H9 (cell line): ENCODE results near the gene MID1. TPM values are rescaled to one million over a fixed set of nuclear protein-coding genes. Genes with fewer than 3 reads are reported as not detected.

Experiments used
- DNase-seq: peaks from one replicate; pipeline ENCODE4 v3.0.0-alpha.2; 2017
- H2AFZ ChIP-seq: one replicate; pipeline ENCODE4 v1.6.1; 2013; ENCODE audit warnings: mild to moderate bottlenecking, low read length, control low read depth, moderate library complexity
- H2AK5ac ChIP-seq: 2 replicates; pipeline ENCODE4 v1.6.1; 2013; ENCODE audit warnings: low read length, control low read depth, mixed read lengths; ENCODE audit not compliant: insufficient read length
- H2BK120ac ChIP-seq: one replicate; pipeline ENCODE4 v1.6.1; 2013; ENCODE audit warnings: low read depth, mild to moderate bottlenecking, low read length, control low read depth, inconsistent platforms; ENCODE audit not compliant: poor library complexity, severe bottlenecking
- H2BK12ac ChIP-seq: 2 replicates; pipeline ENCODE4 v1.6.1; 2013; ENCODE audit warnings: low read length, control low read depth, mixed read lengths, low read depth; ENCODE audit not compliant: insufficient read length
- H2BK15ac ChIP-seq: 2 replicates; pipeline ENCODE4 v1.6.1; 2013; ENCODE audit warnings: low read depth, low read length, control low read depth
- H2BK20ac ChIP-seq: one replicate; pipeline ENCODE4 v1.6.1; 2013; ENCODE audit warnings: low read depth, mild to moderate bottlenecking, low read length, control low read depth, inconsistent platforms; ENCODE audit not compliant: poor library complexity, severe bottlenecking
- H2BK5ac ChIP-seq: 2 replicates; pipeline ENCODE4 v1.6.1; 2013; ENCODE audit warnings: low read length, control low read depth, mixed read lengths; ENCODE audit not compliant: insufficient read length
- H3K14ac ChIP-seq: 2 replicates; pipeline ENCODE4 v1.6.1; 2013; ENCODE audit warnings: low read length, control low read depth; ENCODE audit not compliant: insufficient read depth
- H3K18ac ChIP-seq: 2 replicates; pipeline ENCODE4 v1.6.1; 2013; ENCODE audit warnings: low read depth, mild to moderate bottlenecking, mixed read lengths, low read length, control low read depth; ENCODE audit not compliant: insufficient read length
- H3K23ac ChIP-seq: 2 replicates; pipeline ENCODE4 v1.6.1; 2013; ENCODE audit warnings: low read length, control low read depth, mixed read lengths, low read depth; ENCODE audit not compliant: insufficient read length
- H3K23me2 ChIP-seq: 2 replicates; pipeline ENCODE4 v1.6.1; 2013; ENCODE audit warnings: low read depth, mild to moderate bottlenecking, mixed read lengths, low read length, control low read depth; ENCODE audit not compliant: insufficient read length, poor library complexity, severe bottlenecking
- H3K27ac ChIP-seq: 2 replicates; pipeline ENCODE4 v1.5.1; 2013; ENCODE audit warnings: low read length, control low read depth, mixed read lengths, low read depth; ENCODE audit not compliant: insufficient read length
- H3K27me3 ChIP-seq: 2 replicates; pipeline ENCODE4 v1.6.1; 2013; ENCODE audit warnings: low read length, control low read depth, inconsistent platforms; ENCODE audit not compliant: insufficient read depth
- H3K4ac ChIP-seq: 2 replicates; pipeline ENCODE4 v1.6.1; 2013; ENCODE audit warnings: low read depth, mild to moderate bottlenecking, control low read depth, inconsistent platforms, low read length, moderate library complexity
- H3K4me1 ChIP-seq: 2 replicates; pipeline ENCODE4 v1.6.1; 2013; ENCODE audit warnings: low read length, control low read depth, inconsistent platforms; ENCODE audit not compliant: insufficient read depth
- H3K4me2 ChIP-seq: 2 replicates; pipeline ENCODE4 v1.6.1; 2013; ENCODE audit warnings: low read length, control low read depth, mixed read lengths; ENCODE audit not compliant: insufficient read length, insufficient read depth
- H3K56ac ChIP-seq: 2 replicates; pipeline ENCODE4 v1.6.1; 2013; ENCODE audit warnings: low read depth, mild to moderate bottlenecking, mixed read lengths, low read length, control low read depth; ENCODE audit not compliant: insufficient read length
- H3K79me1 ChIP-seq: 2 replicates; pipeline ENCODE4 v1.6.1; 2013; ENCODE audit warnings: low read depth, mild to moderate bottlenecking, moderate library complexity, low read length, control low read depth, inconsistent platforms; ENCODE audit not compliant: insufficient read depth, poor library complexity, severe bottlenecking
- H3K79me2 ChIP-seq: 2 replicates; pipeline ENCODE4 v1.6.1; 2013; ENCODE audit warnings: low read length, control low read depth, inconsistent platforms; ENCODE audit not compliant: insufficient read depth
- H3K9ac ChIP-seq: 2 replicates; pipeline ENCODE4 v1.6.1; 2013; ENCODE audit warnings: low read length, control low read depth, mixed read lengths; ENCODE audit not compliant: insufficient read length; ENCODE audit errors: extremely low read depth
- H3K9me3 ChIP-seq: one replicate; pipeline ENCODE4 v1.6.1; 2013; ENCODE audit warnings: low read depth, low read length, inconsistent platforms; ENCODE audit not compliant: control insufficient read depth
- H3T11ph ChIP-seq: one replicate; pipeline ENCODE4 v1.6.1; 2013; ENCODE audit warnings: mild to moderate bottlenecking, low read length, control low read depth, inconsistent platforms
- H4K20me1 ChIP-seq: one replicate; pipeline ENCODE4 v1.6.1; 2013; ENCODE audit not compliant: control insufficient read depth, insufficient read length, insufficient read depth
- H4K5ac ChIP-seq: 2 replicates; pipeline ENCODE4 v1.6.1; 2013; ENCODE audit warnings: low read depth, mild to moderate bottlenecking, mixed read lengths, low read length, control low read depth; ENCODE audit not compliant: insufficient read length
- H4K8ac ChIP-seq: replicated peaks from 2 replicates; pipeline ENCODE4 v1.6.1; 2013; ENCODE audit warnings: low read length, control low read depth, mixed read lengths, low read depth; ENCODE audit not compliant: insufficient read length
- H4K91ac ChIP-seq: 2 replicates; pipeline ENCODE4 v1.6.1; 2013; ENCODE audit warnings: low read depth, mild to moderate bottlenecking, moderate library complexity, mixed read lengths, low read length, control low read depth; ENCODE audit not compliant: insufficient read length
- H3K27ac Mint-ChIP-seq, 3 experiments: 2 replicates in 2 of 3; 3 replicates in 1 of 3; pipeline ENCODE4 v1.8.0; 2020 to 2021; ENCODE audit warnings: mixed read lengths in 3 of 3, mild to moderate bottlenecking in 1 of 3, moderate library complexity in 1 of 3
- H3K27me3 Mint-ChIP-seq: 2 replicates; pipeline ENCODE4 v1.8.0; 2021; ENCODE audit warnings: low read depth, mild to moderate bottlenecking, moderate library complexity, mixed read lengths
- H3K36me3 Mint-ChIP-seq, 3 experiments: 2 replicates in 2 of 3; 3 replicates in 1 of 3; pipeline ENCODE4 v1.8.0; 2020 to 2021; ENCODE audit warnings: low read depth in 3 of 3, mixed read lengths in 3 of 3; ENCODE audit not compliant: insufficient read depth in 1 of 3
- H3K4me1 Mint-ChIP-seq, 2 experiments: 2 replicates each; pipeline ENCODE4 v1.8.0; 2020; ENCODE audit warnings: mixed read lengths in 2 of 2
- H3K4me3 Mint-ChIP-seq, 2 experiments: 2 replicates in 1 of 2; 3 replicates in 1 of 2; pipeline ENCODE4 v1.8.0; 2020 to 2021; ENCODE audit warnings: mild to moderate bottlenecking in 2 of 2, mixed read lengths in 2 of 2, moderate library complexity in 1 of 2
- H3K9me3 Mint-ChIP-seq, 2 experiments: 2 replicates in 1 of 2; 3 replicates in 1 of 2; pipeline ENCODE4 v1.8.0; 2020; ENCODE audit warnings: mild to moderate bottlenecking in 2 of 2, mixed read lengths in 2 of 2, moderate library complexity in 1 of 2
- WGBS: extraction: QIAGEN DNeasy Blood & Tissue Kit; methylation state at CpG from one replicate; pipeline ENCODE4 v1.1.7; 2013; ENCODE audit warnings: missing lambda C conversion rate, low lambda C conversion rate, mixed read lengths; ENCODE audit not compliant: insufficient read length; ENCODE audit errors: extremely low coverage; 5-methylcytosine and 5-hydroxymethylcytosine counted together
- total RNA-seq: library from RNA; stranded (reverse); gene quantifications from 2 replicates; pipeline ENCODE4 v1.2.1, GENCODE V29; 2021
- TF ChIP-seq, protein P1 (sequence below): fragments of 200-600 bp; sonication (generic); conservative IDR thresholded peaks from 3 replicates; pipeline ENCODE4 v1.8.0; 2021; ENCODE audit warnings: antibody characterized with exemption, mild to moderate bottlenecking

MID1 gene
- total RNA-seq, 1 experiment from 2014 or later, result 32.9 TPM

GRCh38 chrX:10607233-10607632 lies 13.2 kb downstream of the MID1 start:
- TF ChIP-seq, protein P1, sequence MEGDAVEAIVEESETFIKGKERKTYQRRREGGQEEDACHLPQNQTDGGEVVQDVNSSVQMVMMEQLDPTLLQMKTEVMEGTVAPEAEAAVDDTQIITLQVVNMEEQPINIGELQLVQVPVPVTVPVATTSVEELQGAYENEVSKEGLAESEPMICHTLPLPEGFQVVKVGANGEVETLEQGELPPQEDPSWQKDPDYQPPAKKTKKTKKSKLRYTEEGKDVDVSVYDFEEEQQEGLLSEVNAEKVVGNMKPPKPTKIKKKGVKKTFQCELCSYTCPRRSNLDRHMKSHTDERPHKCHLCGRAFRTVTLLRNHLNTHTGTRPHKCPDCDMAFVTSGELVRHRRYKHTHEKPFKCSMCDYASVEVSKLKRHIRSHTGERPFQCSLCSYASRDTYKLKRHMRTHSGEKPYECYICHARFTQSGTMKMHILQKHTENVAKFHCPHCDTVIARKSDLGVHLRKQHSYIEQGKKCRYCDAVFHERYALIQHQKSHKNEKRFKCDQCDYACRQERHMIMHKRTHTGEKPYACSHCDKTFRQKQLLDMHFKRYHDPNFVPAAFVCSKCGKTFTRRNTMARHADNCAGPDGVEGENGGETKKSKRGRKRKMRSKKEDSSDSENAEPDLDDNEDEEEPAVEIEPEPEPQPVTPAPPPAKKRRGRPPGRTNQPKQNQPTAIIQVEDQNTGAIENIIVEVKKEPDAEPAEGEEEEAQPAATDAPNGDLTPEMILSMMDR, result no peak

More at GRCh38 chrX:10607233-10607632, 13.2 kb downstream of the MID1 start:
- no peak overlapping the region for H3K14ac ChIP-seq
- no peaks in the 10 kb centered on the region for H3K23me2 ChIP-seq
- no peak overlapping the region for H2BK12ac ChIP-seq
- H3K4ac ChIP-seq, result no peak overlapping the region
- H3K36me3 Mint-ChIP-seq, result peaks cover 0 to 12% (median 6%) of the 10 kb centered on the region in 3 experiments; a peak in 5 of 7 replicates
- H3K9me3 ChIP-seq, result no peaks in the 10 kb centered on the region
- H3K79me2 ChIP-seq, result peaks cover 43% of the 10 kb centered on the region; the same call in 1 of the 2 replicates
- H3K18ac ChIP-seq, result no peak overlapping the region
- H2AFZ ChIP-seq, result no peak overlapping the region
- no peak overlapping the region for H3K27ac ChIP-seq
- no peak overlapping the region for H2AK5ac ChIP-seq
- no peaks in the 10 kb centered on the region for H3K27me3 Mint-ChIP-seq
- H3K4me1 Mint-ChIP-seq, result peaks cover 49 to 63% of the 10 kb centered on the region in 2 experiments
- H3T11ph ChIP-seq, result no peak overlapping the region
- H2BK120ac ChIP-seq, result no peak overlapping the region
- no peak overlapping the region for H4K8ac ChIP-seq
- H3K79me1 ChIP-seq, result no peaks in the 10 kb centered on the region
- H3K27me3 ChIP-seq, result no peaks in the 10 kb centered on the region
- no peak overlapping the region for H3K4me3 Mint-ChIP-seq
- no peak overlapping the region for H3K23ac ChIP-seq
- H4K91ac ChIP-seq, result no peak overlapping the region
- H3K4me1 ChIP-seq, result peaks cover 10% of the 10 kb centered on the region; the same call in 1 of the 2 replicates
- no peak overlapping the region for H2BK15ac ChIP-seq
- no CpG with 5 or more reads among the region's 2 CpGs for WGBS
- DNase-seq, result no peak
- H2BK20ac ChIP-seq, result no peak overlapping the region
- H3K56ac ChIP-seq, result no peak overlapping the region
- H3K9ac ChIP-seq, result no peak overlapping the region
- no peak overlapping the region for H4K5ac ChIP-seq
- H2BK5ac ChIP-seq, result no peak overlapping the region
- peaks cover 20 to 28% of the 10 kb centered on the region in 2 experiments for H3K9me3 Mint-ChIP-seq
- H3K4me2 ChIP-seq, result no peak overlapping the region
- peak overlapping the region in 1 of 3 experiments; percentile 82; a peak in 3 of 7 replicates for H3K27ac Mint-ChIP-seq
- H4K20me1 ChIP-seq, result no peaks in the 10 kb centered on the region
